CD4-positive, alpha-beta T cell (primary cell): ENCODE measurements around the gene ANKS1B. TPM values are rescaled to one million over a fixed set of nuclear protein-coding genes. Genes with fewer than 3 reads are reported as not detected.

Experiments used
- ATAC-seq: fragments of 200-7000 bp; cut with Tn5 transposase; one replicate; pipeline ENCODE4 v1.10.0; 2022; ENCODE audit warnings: mild to moderate bottlenecking; ENCODE audit not compliant: poor library complexity
- CTCF ChIA-PET: fragments of 350-600 bp; sonication (Branson Sonifier 250); formaldehyde crosslinking; loops from one replicate; lab custom pipeline; 2021; ENCODE audit warnings: antibody characterized with exemption, inconsistent platforms; lab: Charles Lee
- POLR2A ChIA-PET: fragments of 350-600 bp; sonication (Branson Sonifier 250); formaldehyde crosslinking; loops from one replicate; lab custom pipeline; 2021; ENCODE audit warnings: antibody characterized with exemption, inconsistent platforms; lab: Charles Lee
- DNase-seq, 14 experiments: peaks; one replicate each; pipeline ENCODE4 v3.0.0-alpha.2; 2013 to 2020; ENCODE audit warnings: mixed read lengths in 2 of 14
- H3K27ac ChIP-seq, 2 donors: one replicate each; pipeline versions ENCODE4 v1.5.1 to v1.7.0; 2013; ENCODE audit warnings: low read length in 2 of 2, low read depth in 1 of 2, mild to moderate bottlenecking in 1 of 2
- H3K27me3 ChIP-seq, 2 experiments: 1 replicate in 1 of 2; 2 replicates in 1 of 2; pipeline versions ENCODE4 v1.6.1 to v1.7.0; 2013; ENCODE audit warnings: low read length in 2 of 2, control low read depth in 1 of 2, mild to moderate bottlenecking in 1 of 2, moderate library complexity in 1 of 2; ENCODE audit not compliant: insufficient read depth in 2 of 2, control insufficient read depth in 1 of 2
- H3K36me3 ChIP-seq: one replicate; pipeline ENCODE4 v1.6.1; 2013; ENCODE audit warnings: low read length, control low read depth; ENCODE audit not compliant: insufficient read depth
- H3K4me1 ChIP-seq: one replicate; pipeline ENCODE4 v1.6.1; 2013; ENCODE audit warnings: low read length, control low read depth; ENCODE audit not compliant: insufficient read depth
- H3K4me3 ChIP-seq: one replicate; pipeline ENCODE4 v1.5.1; 2013; ENCODE audit warnings: mild to moderate bottlenecking, low read length, moderate library complexity
- H3K9me3 ChIP-seq, 2 experiments: 1 replicate in 1 of 2; 2 replicates in 1 of 2; pipeline versions ENCODE4 v1.6.1 to v1.7.0; 2013; ENCODE audit warnings: low read length in 2 of 2, mild to moderate bottlenecking in 2 of 2, control low read depth in 1 of 2, moderate library complexity in 1 of 2; ENCODE audit not compliant: control insufficient read depth in 1 of 2, insufficient read depth in 1 of 2
- H3K27ac Mint-ChIP-seq: one replicate; pipeline ENCODE4 v1.8.0; 2020; ENCODE audit warnings: mixed read lengths
- H3K27me3 Mint-ChIP-seq: one replicate; pipeline ENCODE4 v1.8.0; 2021; ENCODE audit warnings: mixed read lengths
- H3K36me3 Mint-ChIP-seq: one replicate; pipeline ENCODE4 v1.8.0; 2021; ENCODE audit warnings: low read depth, mixed read lengths
- H3K4me1 Mint-ChIP-seq: one replicate; pipeline ENCODE4 v1.8.0; 2021; ENCODE audit warnings: low read depth, mixed read lengths
- H3K4me3 Mint-ChIP-seq: one replicate; pipeline ENCODE4 v1.8.0; 2020; ENCODE audit warnings: mild to moderate bottlenecking, mixed read lengths
- H3K9me3 Mint-ChIP-seq: one replicate; pipeline ENCODE4 v1.8.0; 2020; ENCODE audit warnings: mixed read lengths
- CTCF ChIP-seq: fragments of 200-600 bp; IDR thresholded peaks from one replicate; pipeline ENCODE4 v1.8.0; 2022; ENCODE audit warnings: antibody characterized with exemption, mild to moderate bottlenecking
- intact Hi-C, 2 experiments: fragments of 100-400 bp; cut with DNase I in 1 of 2; cut with micrococcal nuclease in 1 of 2; formaldehyde crosslinking; loops; one replicate each; pipeline versions ENCODE4 v1.15.1 to v1.9.0; 2023 to 2025; cut with DNase I, micrococcal nuclease
- total RNA-seq, 174 experiments: library from RNA in 2 of 174; stranded (reverse) in 2 of 174; gene quantifications; one replicate each; pipeline ENCODE4 v1.2.3 and lab custom pipeline; 2021 to 2026

ANKS1B gene
- total RNA-seq, 2 experiments from 2014 or later, result 0.16 to 1.1 TPM

GRCh38 chr12:98985156-98985555, 999.6 kb downstream of the ANKS1B start:
- no peak for ATAC-seq
- H3K4me3 ChIP-seq, result no peak overlapping the region
- H3K27me3 ChIP-seq, result no peaks in the 10 kb centered on the region
- ChIA-PET CTCF (no interaction called here), POLR2A (no interaction called here)
- H3K27me3 Mint-ChIP-seq, result peaks cover 4% of the 10 kb centered on the region
- no peak for TF ChIP-seq CTCF
- H3K4me1 ChIP-seq, result no peaks in the 10 kb centered on the region
- no peaks in the 10 kb centered on the region for H3K9me3 ChIP-seq
- no peak overlapping the region for H3K27ac Mint-ChIP-seq
- H3K9me3 Mint-ChIP-seq, result no peaks in the 10 kb centered on the region
- no peaks in the 10 kb centered on the region for H3K36me3 ChIP-seq
- no peak for DNase-seq
- no peak overlapping the region for H3K27ac ChIP-seq
- intact Hi-C loops, result no loop called here
- no peaks in the 10 kb centered on the region for H3K4me1 Mint-ChIP-seq
- H3K4me3 Mint-ChIP-seq, result no peak overlapping the region
- no peaks in the 10 kb centered on the region for H3K36me3 Mint-ChIP-seq

GRCh38 chr12:98983647-98984046, 1001.1 kb downstream of the ANKS1B start:
- CTCF ChIA-PET, result no interaction called here

GRCh38 chr12:98980508-98980907, 1004.2 kb downstream of the ANKS1B start:
- Histone ChIP-seq H3K4me3 (no peak overlapping the region), H3K36me3 (no peaks in the 10 kb centered on the region), H3K4me1 (no peaks in the 10 kb centered on the region), H3K27me3 (no peaks in the 10 kb centered on the region), H3K9me3 (no peaks in the 10 kb centered on the region), H3K27ac (no peak overlapping the region)
- ChIA-PET POLR2A (no interaction called here), CTCF (no interaction called here)
- Mint-ChIP-seq H3K9me3 (peaks cover 3% of the 10 kb centered on the region), H3K4me1 (no peaks in the 10 kb centered on the region), H3K27me3 (peaks cover 8% of the 10 kb centered on the region), H3K4me3 (no peak overlapping the region), H3K36me3 (no peaks in the 10 kb centered on the region), H3K27ac (no peak overlapping the region)
- no peak for TF ChIP-seq CTCF
- intact Hi-C loops, result no loop called here
- DNase-seq (no peak), ATAC-seq (no peak)

More at GRCh38 chr12:98983647-98984046, 1001.1 kb downstream of the ANKS1B start:
- no peaks in the 10 kb centered on the region for H3K4me1 ChIP-seq
- Mint-ChIP-seq H3K4me3 (no peak overlapping the region), H3K9me3 (peaks cover 3% of the 10 kb centered on the region), H3K27ac (no peak overlapping the region), H3K36me3 (no peaks in the 10 kb centered on the region), H3K4me1 (no peaks in the 10 kb centered on the region), H3K27me3 (peaks cover 4% of the 10 kb centered on the region)
- ATAC-seq (no peak), DNase-seq (no peak)
- no peak overlapping the region for H3K4me3 ChIP-seq
- intact Hi-C loops, result no loop called here
- H3K27me3 ChIP-seq, result no peaks in the 10 kb centered on the region
- no peaks in the 10 kb centered on the region for H3K36me3 ChIP-seq
- no peak overlapping the region for H3K27ac ChIP-seq
- POLR2A ChIA-PET, result no interaction called here
- no peaks in the 10 kb centered on the region for H3K9me3 ChIP-seq
- TF ChIP-seq CTCF, result no peak
